GM18519 (cell line): ENCODE results near the gene UQCRQ.

Experiments
- ATAC-seq: cut with Tn5 transposase; IDR thresholded peaks from one replicate; pipeline ENCODE4 v1.9.1; 2021; ENCODE audit warnings: mild to moderate bottlenecking, moderate library complexity; ENCODE audit not compliant: unreplicated experiment, low FRiP score

Gene UQCRQ

DNA sequence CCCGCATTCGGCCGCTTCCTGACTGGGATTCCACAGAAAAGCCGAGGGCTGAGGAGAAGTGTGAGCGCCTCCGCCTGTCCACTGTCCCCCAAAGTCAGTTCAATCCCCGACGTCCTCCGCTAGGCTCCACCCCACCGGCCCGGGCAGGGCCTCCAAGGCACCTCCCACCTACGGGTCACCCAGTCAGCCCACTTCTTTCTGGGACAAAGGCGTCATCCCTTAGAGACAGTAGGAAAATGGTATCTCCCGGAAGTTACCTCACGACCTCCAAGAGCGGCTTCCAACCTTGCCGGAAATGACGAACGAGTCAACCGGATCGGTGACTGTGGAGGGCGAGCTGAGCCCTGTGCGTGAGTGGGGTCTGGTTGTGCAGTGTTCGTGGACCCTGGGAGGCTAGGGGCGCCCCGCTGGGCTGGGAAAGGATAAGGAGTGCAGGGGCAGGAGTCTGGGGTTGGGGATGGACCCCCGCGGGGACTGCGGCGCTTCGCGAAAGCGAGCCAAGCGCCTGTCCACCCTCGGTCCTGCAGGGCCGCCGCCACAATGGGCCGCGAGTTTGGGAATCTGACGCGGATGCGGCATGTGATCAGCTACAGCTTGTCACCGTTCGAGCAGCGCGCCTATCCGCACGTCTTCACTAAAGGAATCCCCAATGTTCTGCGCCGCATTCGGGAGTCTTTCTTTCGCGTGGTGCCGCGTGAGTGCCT, at the start of gene UQCRQ, which contains the start of gene GDF9:
UQCRQ (plus strand) TSS at position 301 of the 704 bp plus-strand sequence; CDS start at position 541, 240 bp downstream.
GDF9 (minus strand) TSS at position 128 of the 704 bp plus-strand sequence. CDS start 1,936 bp downstream, outside the sequence.
- peak; percentile 97 for ATAC-seq

DNA sequence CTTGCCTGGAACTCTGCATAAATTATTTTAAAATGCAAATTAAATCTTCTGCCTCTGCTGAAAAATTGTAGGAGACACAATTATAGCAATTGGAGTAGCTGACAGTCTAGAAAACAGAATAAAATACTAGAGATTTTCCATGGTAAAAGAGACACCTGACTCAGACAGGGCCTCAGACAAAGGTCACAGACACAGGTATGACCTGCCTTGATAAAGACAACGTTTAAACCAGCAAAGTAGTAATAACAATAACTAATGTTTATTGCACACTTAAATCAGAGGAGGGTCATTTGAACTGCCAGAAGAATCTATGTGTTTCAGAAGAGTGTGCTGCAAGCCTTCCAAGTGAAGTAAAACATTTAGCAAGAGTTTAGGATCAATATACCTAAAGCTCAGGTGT, 49.4 kb upstream of the UQCRQ start:
- no peak for ATAC-seq

DNA sequence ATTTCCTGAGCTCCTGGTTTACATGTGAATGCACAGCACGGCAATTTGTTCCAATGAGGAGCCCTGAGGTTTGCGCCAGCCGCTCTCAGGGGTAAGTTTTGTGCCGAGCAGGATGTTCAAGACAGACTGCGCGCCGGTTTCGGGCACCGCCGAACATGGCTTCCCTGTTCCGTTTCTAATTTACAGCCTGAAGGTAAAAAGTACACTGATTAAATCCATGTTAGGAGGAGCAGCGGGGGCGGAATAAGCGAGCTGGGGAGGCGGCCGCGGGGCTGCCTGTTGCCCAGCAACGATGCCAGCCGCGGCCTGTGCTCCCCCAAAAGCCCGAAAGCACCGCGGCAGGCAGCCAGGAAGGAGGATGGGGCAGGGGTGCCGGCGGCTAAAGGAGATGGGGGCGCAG, 47.0 kb upstream of the UQCRQ start:
- no peak for ATAC-seq

DNA sequence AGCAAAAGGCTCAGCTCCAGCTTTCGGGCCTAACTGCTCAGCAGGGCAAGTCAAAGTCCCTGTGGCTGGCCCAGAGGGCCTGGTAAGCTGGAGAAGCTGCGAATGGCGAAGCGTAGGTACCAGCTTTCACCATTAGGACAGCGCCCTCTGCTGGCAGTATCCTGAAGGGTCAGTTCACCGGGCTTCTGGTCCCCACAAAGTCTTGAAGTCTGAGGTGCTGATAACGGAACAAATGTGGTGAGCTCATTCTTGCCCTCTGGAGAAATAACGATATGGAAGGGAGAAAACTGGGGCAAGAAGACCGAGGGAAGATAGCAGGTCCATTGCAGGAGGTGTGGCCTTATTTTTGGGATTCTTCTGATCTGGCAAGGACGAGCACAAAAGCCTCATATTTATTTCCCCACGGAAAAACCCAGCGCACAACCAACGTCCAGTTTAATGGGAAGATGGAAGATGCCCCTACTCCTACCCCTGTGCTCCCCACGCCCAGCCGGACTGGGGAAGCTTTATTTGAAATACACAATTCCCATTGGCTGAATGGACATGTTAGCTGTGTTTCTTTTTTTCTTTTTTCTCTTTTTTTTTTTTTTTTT, 46.2 kb upstream of the UQCRQ start:
- ATAC-seq: no peak

DNA sequence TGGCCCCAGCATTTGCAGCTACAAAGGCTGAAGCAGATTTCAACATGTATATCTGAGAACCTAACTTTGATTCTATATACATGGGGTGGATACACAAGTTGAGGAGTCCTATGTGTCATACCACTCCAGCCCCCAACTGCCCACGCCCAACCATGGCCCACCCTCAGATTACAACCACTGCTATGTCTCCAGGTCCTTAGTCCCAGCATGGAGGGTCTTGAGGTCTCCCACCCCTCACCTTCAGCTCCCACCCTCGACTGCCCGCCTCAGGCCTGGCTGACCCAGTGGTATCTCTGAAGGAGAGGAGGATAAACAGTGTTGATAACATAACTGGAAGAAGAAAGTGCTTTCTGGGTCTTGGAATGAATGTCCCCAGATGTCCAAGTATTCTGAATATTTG, 45.1 kb upstream of the UQCRQ start:
- no peak for ATAC-seq

DNA sequence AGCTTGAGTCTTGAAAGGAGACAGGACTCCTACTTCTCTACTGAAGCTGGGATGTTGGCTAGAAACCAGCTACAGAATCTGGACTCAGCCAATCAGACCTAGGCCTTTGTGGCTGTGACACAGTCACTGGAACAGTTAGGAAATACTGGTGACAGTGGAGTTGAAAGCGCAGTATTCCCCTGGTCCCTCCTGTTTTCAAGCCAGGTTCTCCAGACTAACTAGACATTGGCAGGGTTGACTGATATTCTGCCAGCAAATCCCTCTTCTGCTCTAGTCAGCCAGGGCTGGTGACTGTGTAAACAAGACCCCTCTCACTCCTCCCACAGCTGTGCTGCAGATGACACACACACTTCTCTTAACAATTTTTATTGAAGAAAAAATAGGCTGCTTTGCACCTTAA, 44.7 kb upstream of the UQCRQ start:
- no peak for ATAC-seq

DNA sequence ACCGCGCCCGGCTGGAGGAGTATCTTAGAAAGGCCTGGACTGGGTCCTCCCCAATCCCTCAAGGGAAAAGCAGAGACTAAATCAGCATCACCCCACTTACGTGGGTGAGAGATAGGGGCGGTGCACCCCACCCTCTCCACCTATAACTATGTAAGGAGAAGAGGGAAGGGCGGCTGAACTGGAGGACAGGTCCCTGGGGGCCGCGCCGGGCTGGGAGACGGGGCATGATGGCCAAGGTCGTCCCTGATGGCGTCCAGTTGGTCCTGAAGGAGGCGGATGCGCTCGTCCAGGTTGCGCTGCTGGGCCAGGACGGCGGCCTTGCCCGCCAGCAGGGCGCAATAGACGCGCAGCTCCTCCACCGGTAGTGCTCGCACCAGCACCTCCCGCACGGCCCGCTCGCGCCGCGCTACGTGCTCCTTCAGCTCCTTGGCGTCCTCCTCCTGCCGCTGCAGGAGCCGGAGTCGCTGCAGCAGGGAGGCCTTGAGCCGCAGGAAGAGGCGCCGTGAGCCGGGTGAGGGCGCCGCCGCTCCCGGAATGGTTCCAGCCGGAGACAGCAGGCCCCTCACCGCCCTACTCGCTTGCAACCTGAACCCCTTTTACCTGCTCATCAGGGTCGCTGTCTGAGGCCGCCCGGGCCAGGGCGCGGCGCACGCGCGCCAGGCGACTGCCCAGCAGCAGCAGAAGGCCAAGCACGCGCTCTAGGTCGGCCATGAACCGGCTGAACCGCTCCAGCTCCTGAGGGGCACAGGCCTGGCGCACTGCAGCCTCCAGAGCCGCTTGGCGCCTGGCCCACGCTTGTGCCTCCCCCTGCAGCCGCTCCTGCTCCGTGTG, 43.6 kb upstream of the UQCRQ start:
- no peak for ATAC-seq

DNA sequence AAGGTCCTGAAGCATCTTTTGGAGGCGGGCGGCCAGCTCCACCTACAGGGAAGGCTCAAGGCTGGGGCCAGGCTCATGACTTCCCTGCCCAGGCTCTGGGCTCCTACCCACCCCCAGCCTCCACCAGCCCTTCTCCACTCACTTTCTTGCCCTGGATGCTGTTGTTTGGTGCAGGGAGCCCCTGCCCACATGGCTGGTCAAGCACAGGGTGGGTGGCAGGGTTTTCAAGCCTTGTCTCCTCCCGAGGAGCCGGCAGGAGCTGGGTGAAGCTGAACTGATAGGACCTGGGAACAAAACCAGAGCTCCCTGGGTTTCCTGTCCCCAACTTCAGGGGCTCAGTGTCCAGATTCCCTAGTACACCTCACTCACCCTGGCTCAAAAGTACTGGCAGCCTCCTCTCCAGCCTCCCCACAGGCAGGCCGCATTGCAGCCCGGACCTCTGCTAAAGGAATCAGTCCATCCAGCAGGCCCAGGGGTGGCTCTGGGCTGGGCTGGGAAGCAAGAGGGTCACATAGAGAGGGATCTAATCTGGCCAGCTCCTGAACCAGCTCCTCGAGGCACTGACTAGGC, 42.9 kb upstream of the UQCRQ start:
- no peak for ATAC-seq

DNA sequence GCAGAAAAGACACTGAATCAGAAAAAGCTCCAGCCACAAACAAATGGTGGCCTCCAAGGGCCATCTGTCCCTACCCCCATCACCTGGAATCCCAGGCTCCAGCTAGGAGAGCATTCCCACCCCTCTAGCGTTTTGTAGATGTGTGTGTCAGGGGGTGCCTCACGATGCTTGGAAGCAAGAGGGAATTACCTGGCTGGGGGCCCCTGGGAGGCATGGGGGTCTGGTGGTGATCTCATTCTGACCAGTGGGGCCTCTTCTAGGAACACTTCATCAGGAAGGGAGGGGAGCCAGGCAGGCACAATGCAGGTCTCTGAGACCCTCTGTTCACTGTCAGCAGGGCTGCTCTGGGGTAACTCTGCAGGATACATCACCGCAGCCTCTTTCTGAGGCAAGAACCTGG, 42.0 kb upstream of the UQCRQ start:
- no peak for ATAC-seq

DNA sequence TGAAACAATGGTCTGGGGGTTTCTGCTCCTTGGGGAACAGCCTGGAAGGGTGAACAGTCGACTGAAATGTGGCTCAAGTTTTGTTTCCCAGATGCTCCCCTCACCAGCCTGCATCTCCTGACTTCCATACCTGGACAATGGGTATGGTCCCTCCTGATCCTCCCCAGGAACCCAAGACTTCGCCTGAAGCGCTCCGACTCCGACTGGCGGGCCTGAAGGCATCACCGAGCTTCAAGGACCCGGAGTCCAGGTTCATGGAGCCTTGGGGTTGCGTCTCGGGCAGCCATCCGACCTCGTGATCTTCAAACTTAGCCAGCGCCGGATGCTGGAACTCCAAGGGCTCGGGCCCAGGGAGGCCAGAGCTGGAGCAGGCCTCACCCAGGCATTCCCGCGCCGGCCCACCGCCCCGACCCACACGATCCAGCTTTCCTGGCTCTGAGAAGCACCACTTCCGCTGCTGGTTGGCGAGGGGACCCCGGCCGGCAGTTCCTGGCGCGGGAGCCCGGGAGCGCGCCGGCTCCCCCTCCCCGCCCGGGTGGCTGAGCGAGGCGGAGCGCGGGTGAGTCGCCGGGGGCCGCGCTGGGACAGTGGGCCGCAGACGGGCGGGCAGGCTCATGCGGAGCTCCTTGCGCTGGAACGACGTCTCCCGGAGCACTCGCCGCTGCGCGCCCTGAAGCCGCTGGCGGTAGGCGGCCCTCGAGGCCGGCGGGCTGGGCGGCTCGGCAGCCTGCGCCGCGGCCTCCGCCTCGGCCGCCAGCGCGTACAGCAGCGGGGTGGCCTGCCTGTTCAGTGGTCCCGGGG, 41.2 kb upstream of the UQCRQ start:
- ATAC-seq: no peak

DNA sequence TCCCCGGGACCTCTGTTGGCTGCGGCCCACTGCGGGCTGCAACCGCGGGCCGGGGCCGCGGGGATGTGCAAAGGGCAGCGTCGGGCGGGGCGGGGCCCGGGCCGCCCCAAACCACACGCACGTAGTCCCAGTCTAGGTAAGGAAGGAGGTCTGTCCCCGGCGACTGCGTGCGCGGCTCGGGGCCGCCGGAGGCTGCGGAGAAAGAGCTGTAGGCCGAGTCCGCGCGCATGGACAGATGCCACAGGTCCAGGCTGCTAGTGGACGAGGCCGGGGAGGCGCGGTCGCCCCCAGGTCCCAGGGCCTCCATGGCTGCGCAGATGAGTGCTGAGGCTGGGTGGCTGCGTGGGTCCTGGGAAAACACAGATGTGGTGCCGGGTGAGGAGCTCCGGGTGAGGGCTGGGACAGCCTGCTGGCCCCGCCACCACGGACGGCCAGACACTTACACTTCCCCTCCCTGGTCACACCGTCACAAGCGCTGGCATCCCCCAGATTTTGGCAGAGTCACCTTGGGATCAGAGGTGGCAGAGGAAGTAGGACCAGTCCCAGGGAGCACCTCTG, 40.5 kb upstream of the UQCRQ start:
- no peak for ATAC-seq

DNA sequence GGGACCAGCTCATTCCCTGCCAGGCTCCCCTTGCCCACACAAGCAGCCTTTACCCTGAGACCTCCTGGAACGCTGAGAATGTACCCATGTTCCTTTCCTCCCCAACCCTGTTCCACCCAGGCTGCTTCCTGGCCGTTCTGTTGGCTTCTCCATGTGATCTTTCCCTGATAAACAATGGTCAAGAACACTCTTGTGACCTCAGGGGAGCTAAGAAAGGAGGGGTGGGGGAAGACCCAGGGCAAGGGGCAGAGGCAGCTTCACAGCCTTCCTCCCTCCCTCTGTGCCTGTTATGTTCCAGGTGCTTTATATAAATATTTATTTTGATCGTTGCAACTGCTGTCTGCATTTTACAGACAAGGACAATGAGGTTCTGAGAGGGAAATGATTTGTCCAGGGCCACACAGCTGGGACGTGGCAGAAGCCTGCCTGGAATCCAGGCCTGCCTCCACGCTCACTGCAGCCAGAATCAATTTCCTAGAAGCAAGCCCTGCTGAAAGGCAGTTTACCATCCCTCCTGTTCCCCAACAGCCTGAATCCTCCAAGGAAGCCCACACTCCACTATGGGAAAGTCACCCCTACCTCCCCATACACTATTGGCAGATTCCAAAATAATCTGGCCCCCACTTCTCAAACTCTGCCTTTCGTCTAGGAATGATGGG, 39.9 kb upstream of the UQCRQ start:
- no peak for ATAC-seq

DNA sequence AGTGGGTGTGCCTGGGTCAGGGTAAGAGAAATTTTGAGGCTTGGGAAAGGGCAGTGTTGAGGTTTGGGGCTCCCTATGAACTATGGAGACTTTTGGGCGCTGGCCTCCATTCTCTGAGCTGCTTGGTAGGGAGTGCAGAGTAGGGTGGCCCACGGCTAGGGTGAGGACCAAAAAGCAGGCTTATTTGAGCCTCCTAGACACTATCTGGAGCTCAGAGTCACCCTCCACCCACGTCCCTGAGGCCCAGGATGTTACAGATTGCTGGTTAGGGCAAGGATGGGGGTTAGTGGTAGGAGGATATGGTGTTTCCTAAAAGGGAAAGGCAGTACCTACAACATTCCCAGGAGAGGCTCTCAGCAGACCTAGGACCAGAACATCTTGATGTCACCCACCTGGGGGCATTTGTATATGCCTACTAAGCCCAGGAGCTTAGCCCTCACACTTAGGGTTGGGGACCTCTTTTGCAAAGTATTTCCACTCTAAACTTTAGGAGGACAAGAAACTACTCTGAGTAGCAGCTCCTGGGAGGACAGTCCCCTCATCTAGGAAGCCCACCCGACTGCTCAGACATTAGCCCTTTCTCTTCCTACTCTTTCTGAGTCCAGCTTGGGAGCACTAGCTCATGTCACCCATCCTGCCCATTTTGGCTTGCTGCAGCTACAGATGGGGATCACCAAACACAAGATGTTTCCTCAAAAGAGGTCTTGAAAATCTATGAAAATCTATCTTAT, 38.3 kb upstream of the UQCRQ start:
- ATAC-seq: no peak

DNA sequence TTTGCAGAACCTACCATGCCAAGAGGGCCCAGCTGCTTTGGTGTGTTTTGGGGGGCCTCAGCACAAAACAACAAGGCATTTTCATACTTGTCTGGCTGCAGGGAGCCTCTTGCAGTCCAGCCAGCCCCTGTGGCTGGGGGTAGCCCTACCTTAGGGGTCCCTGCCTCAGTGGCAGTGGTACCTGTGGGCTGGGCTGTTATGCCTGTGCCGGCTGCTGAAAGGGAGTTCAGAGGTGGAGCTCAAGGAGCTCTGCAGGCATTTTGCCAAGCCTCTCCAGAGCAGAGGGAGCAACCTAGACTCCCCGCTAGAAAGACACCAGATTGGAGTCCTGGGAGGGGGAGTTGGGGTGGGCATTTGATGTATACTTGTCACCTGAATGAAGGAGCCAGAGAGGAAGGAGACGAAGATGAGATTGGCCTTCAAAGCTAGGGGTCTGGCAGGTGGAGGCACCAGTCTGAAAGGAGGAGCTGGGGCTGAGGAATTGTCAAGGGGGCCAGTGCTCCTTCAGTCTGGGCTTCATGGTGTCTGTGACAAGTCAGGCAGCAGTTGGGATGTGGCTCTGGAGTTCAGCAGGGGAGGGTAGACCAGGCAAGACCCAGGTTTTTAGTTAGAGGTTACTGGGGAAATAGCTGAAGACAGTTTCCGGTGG, 37.5 kb upstream of the UQCRQ start:
- ATAC-seq: no peak

DNA sequence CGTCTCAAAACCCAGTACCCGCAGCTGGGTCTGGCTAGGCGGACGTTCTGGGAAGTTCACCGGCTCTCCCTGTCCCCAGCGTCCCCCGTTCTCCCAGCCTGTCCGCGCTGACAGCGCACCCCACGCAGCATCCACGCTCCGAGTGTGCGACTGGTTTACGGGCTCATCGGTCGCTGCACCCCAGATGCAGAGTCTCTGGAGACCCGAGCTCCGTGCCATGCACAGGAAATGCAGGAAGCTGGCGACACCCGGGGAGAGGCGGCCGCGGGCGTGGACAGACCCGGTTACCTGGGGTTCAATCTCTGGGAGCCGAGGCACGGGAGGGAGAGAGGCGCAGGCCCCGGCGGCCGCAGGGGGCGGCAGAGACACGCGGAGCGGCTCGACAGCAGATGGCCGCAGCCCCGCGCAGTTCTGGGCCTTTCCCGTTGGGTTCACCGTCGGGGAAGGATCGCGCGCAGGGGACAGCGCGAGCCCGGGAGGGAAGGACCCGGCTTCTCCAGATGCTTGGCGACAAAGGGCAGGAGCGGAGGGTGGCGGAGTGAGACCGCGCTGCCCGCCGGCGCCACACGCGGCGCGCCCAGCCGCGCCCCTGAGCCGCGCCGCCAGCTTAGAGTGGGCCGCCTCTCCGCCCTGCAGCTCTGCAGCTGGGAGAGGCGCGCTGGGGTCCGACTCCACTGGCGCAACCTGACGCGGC, 36.6 kb upstream of the UQCRQ start:
- peak; percentile 61 for ATAC-seq

DNA sequence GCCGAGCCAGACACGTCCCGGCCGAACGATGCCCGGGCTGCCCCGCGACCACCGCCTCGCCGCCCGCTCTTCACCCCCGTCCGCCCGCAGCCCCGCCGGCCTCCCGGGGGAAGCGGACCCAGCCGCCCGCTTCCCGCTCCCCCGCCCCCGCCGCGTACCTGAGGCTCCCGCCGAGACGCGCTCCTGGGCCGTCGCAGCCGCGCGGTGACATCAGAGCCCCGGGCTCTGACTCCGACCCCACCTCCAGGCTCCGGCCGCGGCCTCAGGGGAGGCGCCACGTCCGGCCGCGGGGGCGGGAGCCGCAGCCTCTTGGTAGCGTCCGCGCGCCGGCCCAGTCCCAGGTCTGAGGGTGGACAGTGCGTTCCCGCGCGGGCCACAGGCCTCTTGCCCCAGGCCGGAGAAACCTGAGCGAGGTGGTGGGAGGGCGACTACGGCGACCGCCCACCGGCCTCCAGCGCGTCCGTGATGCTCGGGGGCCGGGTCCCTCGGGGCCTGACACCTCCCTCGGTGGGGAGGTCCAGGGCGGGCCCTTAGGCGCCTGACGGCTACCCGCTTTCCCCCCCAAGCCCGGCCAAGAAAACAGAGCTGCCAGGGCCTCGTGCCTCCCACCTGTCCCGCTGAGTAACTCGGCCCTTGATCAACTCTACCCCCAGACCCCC, 35.9 kb upstream of the UQCRQ start, which contains the start of gene SHROOM1:
SHROOM1 (minus strand) TSS at position 212 of the 659 bp plus-strand sequence. CDS start 4,507 bp downstream, outside the sequence.
- peak; percentile 37 for ATAC-seq
